Upper lobe of left lung (tissue), 6 donors: ENCODE measurements around the gene BBC3. TPM values are rescaled to one million over a fixed set of nuclear protein-coding genes. Genes with fewer than 3 reads are reported as not detected.

ENCODE experiments used
- ATAC-seq, 2 donors: fragments of 200-7000 bp; cut with Tn5 transposase; one replicate each; pipeline ENCODE4 v1.9.1; 2022; ENCODE audit warnings: mild to moderate bottlenecking in 2 of 2, moderate library complexity in 2 of 2; ENCODE audit not compliant: low FRiP score in 2 of 2
- DNase-seq, 2 donors: peaks; one replicate each; pipeline ENCODE4 v3.0.0-alpha.2; 2019 to 2020
- H3K27ac ChIP-seq, 4 donors: fragments of 200-600 bp; sonication (generic); one replicate each; pipeline ENCODE4 v1.5.1; 2016 to 2019
- H3K27me3 ChIP-seq, 4 donors: fragments of 200-600 bp; sonication (generic); one replicate each; pipeline ENCODE4 v1.5.1; 2017 to 2019
- H3K36me3 ChIP-seq, 4 donors: fragments of 200-600 bp; sonication (generic); one replicate each; pipeline ENCODE4 v1.5.1; 2016 to 2019
- H3K4me1 ChIP-seq, 4 donors: fragments of 200-600 bp; sonication (generic); one replicate each; pipeline ENCODE4 v1.5.1; 2018 to 2019
- H3K4me3 ChIP-seq, 4 donors: fragments of 200-600 bp; sonication (generic); one replicate each; pipeline ENCODE4 v1.5.1; 2017 to 2019; ENCODE audit warnings: mild to moderate bottlenecking in 2 of 4, moderate library complexity in 1 of 4
- H3K9me3 ChIP-seq, 4 donors: fragments of 200-600 bp; sonication (generic); one replicate each; pipeline ENCODE4 v1.5.1; 2018 to 2019
- CTCF ChIP-seq, 6 experiments: fragments of 450-650 bp in 4 of 6; fragments of 200-600 bp in 2 of 6; sonication (generic) in 2 of 6; IDR thresholded peaks; one replicate each; pipeline ENCODE4 v1.5.1; 2016 to 2019; ENCODE audit warnings: antibody characterized with exemption in 6 of 6
- EP300 ChIP-seq, 4 donors: sonication (generic); formaldehyde crosslinking; IDR thresholded peaks; one replicate each; pipeline ENCODE4 v1.5.1; 2017; ENCODE audit warnings: antibody characterized with exemption in 4 of 4, control low read depth in 2 of 4
- POLR2A ChIP-seq, 4 donors: fragments of 450-650 bp; IDR thresholded peaks; one replicate each; pipeline ENCODE4 v1.5.1; 2016 to 2017; ENCODE audit warnings: antibody characterized with exemption in 4 of 4, mild to moderate bottlenecking in 2 of 4
- POLR2AphosphoS5 ChIP-seq, 2 donors: sonication (generic); formaldehyde crosslinking; IDR thresholded peaks; one replicate each; pipeline ENCODE4 v1.5.1; 2017; ENCODE audit warnings: antibody characterized with exemption in 2 of 2
- WGBS, 2 donors: methylation state at CpG; one replicate each; pipeline ENCODE4 v1.1.5; 2017 to 2018; 5-methylcytosine and 5-hydroxymethylcytosine counted together
- total RNA-seq, 6 donors: library from RNA; depleted of rRNA in 4 of 6; stranded (reverse); fragments of >200 nt in 4 of 6; gene quantifications; one replicate each; pipeline versions ENCODE4 v1.1.0 to v1.2.1, GENCODE V29; 2016 to 2021
- donor health status: DM: no; HTN: no; CAD: no; lungs with moderate emphysema.
- donor health status: DM: no; HTN: yes; CAD: no; lungs with severe emphysema.

Gene BBC3
- total RNA-seq, 6 donors from 2014 or later, result 7.4 to 29.3 (median 15.9) TPM

- DNase-seq (no peak), ATAC-seq (no peak)
- no peak overlapping the region for H3K27ac ChIP-seq
- H3K9me3 ChIP-seq, result no peaks in the 10 kb centered on the region
- peaks cover 0 to 19% (median 15%) of the 10 kb centered on the region in 4 donors for H3K36me3 ChIP-seq
- 72 to 97% methylated on average over 2 of the region's 2 CpGs for WGBS, 2 donors
- no peak for TF ChIP-seq EP300 (IDR thresholded peaks at IDR 0.05)
- TF ChIP-seq CTCF (IDR thresholded peaks at IDR 0.05), result no peak
- TF ChIP-seq POLR2AphosphoS5 (IDR thresholded peaks at IDR 0.05), result no peak
- TF ChIP-seq POLR2A (IDR thresholded peaks at IDR 0.05), result no peak
- peaks cover 0 to 25% (median 11%) of the 10 kb centered on the region in 4 donors for H3K4me1 ChIP-seq
- no peak overlapping the region for H3K4me3 ChIP-seq
- H3K27me3 ChIP-seq, result no peaks in the 10 kb centered on the region
These were observed 47.4 kb downstream of the BBC3 start for GRCh38 chr19:47183601-47184000.

GRCh38 chr19:47179653-47180310 lies 51.2 kb downstream of the BBC3 start:
- 67 to 73% methylated on average over 4 of the region's 4 CpGs for WGBS, 2 donors
- no peak for TF ChIP-seq CTCF (IDR thresholded peaks at IDR 0.05)
- TF ChIP-seq POLR2AphosphoS5 (IDR thresholded peaks at IDR 0.05), result no peak
- no peak for TF ChIP-seq EP300 (IDR thresholded peaks at IDR 0.05)
- TF ChIP-seq POLR2A (IDR thresholded peaks at IDR 0.05), result no peak
- H3K27me3 ChIP-seq, result no peaks in the 10 kb centered on the region
- DNase-seq (no peak), ATAC-seq (no peak)
- H3K27ac ChIP-seq, result no peak overlapping the region
- H3K4me3 ChIP-seq, result no peak overlapping the region
- H3K36me3 ChIP-seq, result peaks cover 0 to 23% (median 15%) of the 10 kb centered on the region in 4 donors
- H3K4me1 ChIP-seq, result peaks cover 14 to 22% (median 16%) of the 10 kb centered on the region in 4 donors
- H3K9me3 ChIP-seq, result no peaks in the 10 kb centered on the region

GRCh38 chr19:47176627-47177090 lies 54.3 kb downstream of the BBC3 start:
- DNase-seq, result no peak
- Histone ChIP-seq H3K4me1 (peaks cover 14 to 22% (median 16%) of the 10 kb centered on the region in 4 donors), H3K9me3 (no peaks in the 10 kb centered on the region), H3K27ac (peak overlapping the region; percentile 19 to 68 (median 46)), H3K4me3 (no peak overlapping the region), H3K27me3 (no peaks in the 10 kb centered on the region), H3K36me3 (peaks cover 0 to 30% (median 18%) of the 10 kb centered on the region in 4 donors)
- WGBS, 2 donors, result 24% methylated on average over 5 of the region's 5 CpGs
- no peak for TF ChIP-seq POLR2AphosphoS5 (IDR thresholded peaks at IDR 0.05)
- no peak for TF ChIP-seq EP300 (IDR thresholded peaks at IDR 0.05)
- ATAC-seq, result no peak

- ATAC-seq (no peak), DNase-seq (no peak)
- Histone ChIP-seq H3K27ac (peak overlapping the region; percentile 19 to 68 (median 46)), H3K36me3 (peaks cover 0 to 35% (median 23%) of the 10 kb centered on the region in 4 donors), H3K4me3 (no peak overlapping the region), H3K27me3 (no peaks in the 10 kb centered on the region), H3K9me3 (no peaks in the 10 kb centered on the region), H3K4me1 (peaks cover 14 to 22% (median 16%) of the 10 kb centered on the region in 4 donors)
- TF ChIP-seq EP300 (IDR thresholded peaks at IDR 0.05), result no peak
- no peak for TF ChIP-seq POLR2AphosphoS5 (IDR thresholded peaks at IDR 0.05)
- no peak for TF ChIP-seq CTCF (IDR thresholded peaks at IDR 0.05)
- no peak for TF ChIP-seq POLR2A (IDR thresholded peaks at IDR 0.05)
- 67 to 70% methylated on average over 5 of the region's 5 CpGs for WGBS, 2 donors
These were observed 54.9 kb downstream of the BBC3 start for GRCh38 chr19:47176071-47176626.

GRCh38 chr19:47172666-47173455 lies 58.1 kb downstream of the BBC3 start:
- WGBS, 2 donors, result 94 to 96% methylated on average over 19 of the region's 19 CpGs
- H3K4me1 ChIP-seq, result peaks cover 14 to 27% (median 16%) of the 10 kb centered on the region in 4 donors
- ATAC-seq, result no peak
- no peak overlapping the region for H3K27ac ChIP-seq
- no peak overlapping the region for H3K4me3 ChIP-seq
- TF ChIP-seq POLR2A (IDR thresholded peaks at IDR 0.05) (no peak), POLR2AphosphoS5 (IDR thresholded peaks at IDR 0.05) (no peak), CTCF (IDR thresholded peaks at IDR 0.05) (no peak), EP300 (IDR thresholded peaks at IDR 0.05) (no peak)
- DNase-seq, result peak in 1 of 2 donors; percentile 54
- H3K27me3 ChIP-seq, result no peaks in the 10 kb centered on the region
- no peaks in the 10 kb centered on the region for H3K9me3 ChIP-seq
- peaks cover 0 to 51% (median 41%) of the 10 kb centered on the region in 4 donors for H3K36me3 ChIP-seq
